H9 (cell line): Measurements from ENCODE around the gene SRP9. TPM values are rescaled to one million over a fixed set of nuclear protein-coding genes. Genes with fewer than 3 reads are reported as not detected.

ENCODE experiments used
- DNase-seq: peaks from one replicate; pipeline ENCODE4 v3.0.0-alpha.2; 2017
- H2AFZ ChIP-seq: one replicate; pipeline ENCODE4 v1.6.1; 2013; ENCODE audit warnings: mild to moderate bottlenecking, low read length, control low read depth, moderate library complexity
- H2AK5ac ChIP-seq: 2 replicates; pipeline ENCODE4 v1.6.1; 2013; ENCODE audit warnings: low read length, control low read depth, mixed read lengths; ENCODE audit not compliant: insufficient read length
- H2BK120ac ChIP-seq: one replicate; pipeline ENCODE4 v1.6.1; 2013; ENCODE audit warnings: low read depth, mild to moderate bottlenecking, low read length, control low read depth, inconsistent platforms; ENCODE audit not compliant: poor library complexity, severe bottlenecking
- H2BK12ac ChIP-seq: 2 replicates; pipeline ENCODE4 v1.6.1; 2013; ENCODE audit warnings: low read length, control low read depth, mixed read lengths, low read depth; ENCODE audit not compliant: insufficient read length
- H2BK15ac ChIP-seq: 2 replicates; pipeline ENCODE4 v1.6.1; 2013; ENCODE audit warnings: low read depth, low read length, control low read depth
- H2BK20ac ChIP-seq: one replicate; pipeline ENCODE4 v1.6.1; 2013; ENCODE audit warnings: low read depth, mild to moderate bottlenecking, low read length, control low read depth, inconsistent platforms; ENCODE audit not compliant: poor library complexity, severe bottlenecking
- H2BK5ac ChIP-seq: 2 replicates; pipeline ENCODE4 v1.6.1; 2013; ENCODE audit warnings: low read length, control low read depth, mixed read lengths; ENCODE audit not compliant: insufficient read length
- H3K14ac ChIP-seq: 2 replicates; pipeline ENCODE4 v1.6.1; 2013; ENCODE audit warnings: low read length, control low read depth; ENCODE audit not compliant: insufficient read depth
- H3K18ac ChIP-seq: 2 replicates; pipeline ENCODE4 v1.6.1; 2013; ENCODE audit warnings: low read depth, mild to moderate bottlenecking, mixed read lengths, low read length, control low read depth; ENCODE audit not compliant: insufficient read length
- H3K23ac ChIP-seq: 2 replicates; pipeline ENCODE4 v1.6.1; 2013; ENCODE audit warnings: low read length, control low read depth, mixed read lengths, low read depth; ENCODE audit not compliant: insufficient read length
- H3K23me2 ChIP-seq: 2 replicates; pipeline ENCODE4 v1.6.1; 2013; ENCODE audit warnings: low read depth, mild to moderate bottlenecking, mixed read lengths, low read length, control low read depth; ENCODE audit not compliant: insufficient read length, poor library complexity, severe bottlenecking
- H3K27ac ChIP-seq: 2 replicates; pipeline ENCODE4 v1.5.1; 2013; ENCODE audit warnings: low read length, control low read depth, mixed read lengths, low read depth; ENCODE audit not compliant: insufficient read length
- H3K27me3 ChIP-seq: 2 replicates; pipeline ENCODE4 v1.6.1; 2013; ENCODE audit warnings: low read length, control low read depth, inconsistent platforms; ENCODE audit not compliant: insufficient read depth
- H3K4ac ChIP-seq: 2 replicates; pipeline ENCODE4 v1.6.1; 2013; ENCODE audit warnings: low read depth, mild to moderate bottlenecking, control low read depth, inconsistent platforms, low read length, moderate library complexity
- H3K4me1 ChIP-seq: 2 replicates; pipeline ENCODE4 v1.6.1; 2013; ENCODE audit warnings: low read length, control low read depth, inconsistent platforms; ENCODE audit not compliant: insufficient read depth
- H3K4me2 ChIP-seq: 2 replicates; pipeline ENCODE4 v1.6.1; 2013; ENCODE audit warnings: low read length, control low read depth, mixed read lengths; ENCODE audit not compliant: insufficient read length, insufficient read depth
- H3K56ac ChIP-seq: 2 replicates; pipeline ENCODE4 v1.6.1; 2013; ENCODE audit warnings: low read depth, mild to moderate bottlenecking, mixed read lengths, low read length, control low read depth; ENCODE audit not compliant: insufficient read length
- H3K79me1 ChIP-seq: 2 replicates; pipeline ENCODE4 v1.6.1; 2013; ENCODE audit warnings: low read depth, mild to moderate bottlenecking, moderate library complexity, low read length, control low read depth, inconsistent platforms; ENCODE audit not compliant: insufficient read depth, poor library complexity, severe bottlenecking
- H3K79me2 ChIP-seq: 2 replicates; pipeline ENCODE4 v1.6.1; 2013; ENCODE audit warnings: low read length, control low read depth, inconsistent platforms; ENCODE audit not compliant: insufficient read depth
- H3K9ac ChIP-seq: 2 replicates; pipeline ENCODE4 v1.6.1; 2013; ENCODE audit warnings: low read length, control low read depth, mixed read lengths; ENCODE audit not compliant: insufficient read length; ENCODE audit errors: extremely low read depth
- H3K9me3 ChIP-seq: one replicate; pipeline ENCODE4 v1.6.1; 2013; ENCODE audit warnings: low read depth, low read length, inconsistent platforms; ENCODE audit not compliant: control insufficient read depth
- H3T11ph ChIP-seq: one replicate; pipeline ENCODE4 v1.6.1; 2013; ENCODE audit warnings: mild to moderate bottlenecking, low read length, control low read depth, inconsistent platforms
- H4K20me1 ChIP-seq: one replicate; pipeline ENCODE4 v1.6.1; 2013; ENCODE audit not compliant: control insufficient read depth, insufficient read length, insufficient read depth
- H4K5ac ChIP-seq: 2 replicates; pipeline ENCODE4 v1.6.1; 2013; ENCODE audit warnings: low read depth, mild to moderate bottlenecking, mixed read lengths, low read length, control low read depth; ENCODE audit not compliant: insufficient read length
- H4K8ac ChIP-seq: replicated peaks from 2 replicates; pipeline ENCODE4 v1.6.1; 2013; ENCODE audit warnings: low read length, control low read depth, mixed read lengths, low read depth; ENCODE audit not compliant: insufficient read length
- H4K91ac ChIP-seq: 2 replicates; pipeline ENCODE4 v1.6.1; 2013; ENCODE audit warnings: low read depth, mild to moderate bottlenecking, moderate library complexity, mixed read lengths, low read length, control low read depth; ENCODE audit not compliant: insufficient read length
- H3K27ac Mint-ChIP-seq, 3 experiments: 2 replicates in 2 of 3; 3 replicates in 1 of 3; pipeline ENCODE4 v1.8.0; 2020 to 2021; ENCODE audit warnings: mixed read lengths in 3 of 3, mild to moderate bottlenecking in 1 of 3, moderate library complexity in 1 of 3
- H3K27me3 Mint-ChIP-seq: 2 replicates; pipeline ENCODE4 v1.8.0; 2021; ENCODE audit warnings: low read depth, mild to moderate bottlenecking, moderate library complexity, mixed read lengths
- H3K36me3 Mint-ChIP-seq, 3 experiments: 2 replicates in 2 of 3; 3 replicates in 1 of 3; pipeline ENCODE4 v1.8.0; 2020 to 2021; ENCODE audit warnings: low read depth in 3 of 3, mixed read lengths in 3 of 3; ENCODE audit not compliant: insufficient read depth in 1 of 3
- H3K4me1 Mint-ChIP-seq, 2 experiments: 2 replicates each; pipeline ENCODE4 v1.8.0; 2020; ENCODE audit warnings: mixed read lengths in 2 of 2
- H3K4me3 Mint-ChIP-seq, 2 experiments: 2 replicates in 1 of 2; 3 replicates in 1 of 2; pipeline ENCODE4 v1.8.0; 2020 to 2021; ENCODE audit warnings: mild to moderate bottlenecking in 2 of 2, mixed read lengths in 2 of 2, moderate library complexity in 1 of 2
- H3K9me3 Mint-ChIP-seq, 2 experiments: 2 replicates in 1 of 2; 3 replicates in 1 of 2; pipeline ENCODE4 v1.8.0; 2020; ENCODE audit warnings: mild to moderate bottlenecking in 2 of 2, mixed read lengths in 2 of 2, moderate library complexity in 1 of 2
- WGBS: extraction: QIAGEN DNeasy Blood & Tissue Kit; methylation state at CpG from one replicate; pipeline ENCODE4 v1.1.7; 2013; ENCODE audit warnings: missing lambda C conversion rate, low lambda C conversion rate, mixed read lengths; ENCODE audit not compliant: insufficient read length; ENCODE audit errors: extremely low coverage; 5-methylcytosine and 5-hydroxymethylcytosine counted together
- total RNA-seq: library from RNA; stranded (reverse); gene quantifications from 2 replicates; pipeline ENCODE4 v1.2.1, GENCODE V29; 2021
- TF ChIP-seq, protein P1 (sequence below): fragments of 200-600 bp; sonication (generic); conservative IDR thresholded peaks from 3 replicates; pipeline ENCODE4 v1.8.0; 2021; ENCODE audit warnings: antibody characterized with exemption, mild to moderate bottlenecking

SRP9 gene
- total RNA-seq, 1 experiment from 2014 or later = 403 TPM

DNA sequence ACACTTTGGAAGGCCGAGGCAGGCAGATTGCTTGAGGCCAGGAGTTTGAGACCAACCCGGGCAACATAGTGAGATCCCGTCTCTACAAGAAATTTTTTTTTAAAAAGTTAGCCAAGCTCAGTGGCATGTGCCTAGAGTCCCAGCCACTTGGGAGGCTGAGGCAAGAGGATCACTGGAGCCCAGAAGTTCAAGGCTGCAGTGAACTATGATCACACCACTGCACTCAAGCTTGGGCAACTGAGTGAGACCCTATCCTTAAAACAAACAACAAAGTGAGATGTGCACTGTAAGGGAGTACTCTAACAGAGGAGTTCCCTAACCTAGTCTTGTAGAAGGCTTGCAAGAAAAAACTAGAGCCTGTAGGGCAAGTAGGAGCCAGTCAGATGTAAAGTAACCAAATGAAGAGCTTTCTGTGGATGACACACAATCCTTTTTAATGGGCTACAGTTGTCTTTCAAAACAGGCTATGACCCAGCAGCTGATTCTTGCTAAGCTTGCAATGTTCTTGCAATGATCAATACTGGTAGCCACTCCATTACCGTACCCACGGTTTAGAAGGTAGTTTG, 38.0 kb upstream of the SRP9 start:
- peak overlapping the region in 1 of 3 experiments; percentile 47; a peak in 1 of 7 replicates for H3K27ac Mint-ChIP-seq
- no peaks in the 10 kb centered on the region for H3K4me1 ChIP-seq
- H3K23ac ChIP-seq = no peak overlapping the region

More for the DNA sequence above, 38.0 kb upstream of the SRP9 start:
- TF ChIP-seq, protein P1, sequence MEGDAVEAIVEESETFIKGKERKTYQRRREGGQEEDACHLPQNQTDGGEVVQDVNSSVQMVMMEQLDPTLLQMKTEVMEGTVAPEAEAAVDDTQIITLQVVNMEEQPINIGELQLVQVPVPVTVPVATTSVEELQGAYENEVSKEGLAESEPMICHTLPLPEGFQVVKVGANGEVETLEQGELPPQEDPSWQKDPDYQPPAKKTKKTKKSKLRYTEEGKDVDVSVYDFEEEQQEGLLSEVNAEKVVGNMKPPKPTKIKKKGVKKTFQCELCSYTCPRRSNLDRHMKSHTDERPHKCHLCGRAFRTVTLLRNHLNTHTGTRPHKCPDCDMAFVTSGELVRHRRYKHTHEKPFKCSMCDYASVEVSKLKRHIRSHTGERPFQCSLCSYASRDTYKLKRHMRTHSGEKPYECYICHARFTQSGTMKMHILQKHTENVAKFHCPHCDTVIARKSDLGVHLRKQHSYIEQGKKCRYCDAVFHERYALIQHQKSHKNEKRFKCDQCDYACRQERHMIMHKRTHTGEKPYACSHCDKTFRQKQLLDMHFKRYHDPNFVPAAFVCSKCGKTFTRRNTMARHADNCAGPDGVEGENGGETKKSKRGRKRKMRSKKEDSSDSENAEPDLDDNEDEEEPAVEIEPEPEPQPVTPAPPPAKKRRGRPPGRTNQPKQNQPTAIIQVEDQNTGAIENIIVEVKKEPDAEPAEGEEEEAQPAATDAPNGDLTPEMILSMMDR = no peak
- no peak overlapping the region for H3K18ac ChIP-seq
- H3K23me2 ChIP-seq = no peaks in the 10 kb centered on the region
- no peaks in the 10 kb centered on the region for H3K79me2 ChIP-seq
- H2BK20ac ChIP-seq = no peak overlapping the region
- H2AK5ac ChIP-seq = no peak overlapping the region
- no peak overlapping the region for H2BK12ac ChIP-seq
- H4K8ac ChIP-seq = no peak overlapping the region
- H2BK15ac ChIP-seq = no peak overlapping the region
- Mint-ChIP-seq H3K4me1 (peaks cover 4 to 6% of the 10 kb centered on the region in 2 experiments; a peak in 3 of 4 replicates), H3K36me3 (no peaks in the 10 kb centered on the region), H3K27me3 (peaks cover 97% of the 10 kb centered on the region), H3K4me3 (no peak overlapping the region), H3K9me3 (peaks cover 0 to 2% of the 10 kb centered on the region in 2 experiments; a peak in 1 of 5 replicates)
- H3K79me1 ChIP-seq = no peaks in the 10 kb centered on the region
- no peaks in the 10 kb centered on the region for H3K9me3 ChIP-seq
- no peak overlapping the region for H3K9ac ChIP-seq
- peaks cover 2% of the 10 kb centered on the region; the same call in 1 of the 2 replicates for H3K27me3 ChIP-seq
- H3K4ac ChIP-seq = no peak overlapping the region
- H4K20me1 ChIP-seq = no peaks in the 10 kb centered on the region
- H3K4me2 ChIP-seq = no peak overlapping the region
- H2AFZ ChIP-seq = no peak overlapping the region
- H2BK120ac ChIP-seq = no peak overlapping the region
- no peak overlapping the region for H2BK5ac ChIP-seq
- no peak overlapping the region for H3K27ac ChIP-seq
- no peak overlapping the region for H3T11ph ChIP-seq
- WGBS = no CpG with 5 or more reads among the region's 5 CpGs
- DNase-seq = no peak
- H3K56ac ChIP-seq = no peak overlapping the region
- H4K5ac ChIP-seq = no peak overlapping the region
- H4K91ac ChIP-seq = no peak overlapping the region
- no peak overlapping the region for H3K14ac ChIP-seq
